GM20000 (cell line): ENCODE measurements around the gene ANGPTL8.

Source experiments
- DNase-seq: peaks from one replicate; pipeline ENCODE4 v3.0.0; 2012; ENCODE audit warnings: low spot score
- CTCF ChIP-seq: IDR thresholded peaks from 2 replicates; pipeline ENCODE4 v1.5.1; 2012; ENCODE audit warnings: mild to moderate bottlenecking, control low read depth; ENCODE audit errors: extremely low read depth, missing control alignments

The ANGPTL8 gene

GRCh38 chr19:11284515-11284914, 45.1 kb downstream of the ANGPTL8 start:
- DNase-seq: no peak
- no peak for TF ChIP-seq CTCF

GRCh38 chr19:11286312-11286974, 47.0 kb downstream of the ANGPTL8 start:
- TF ChIP-seq CTCF: no peak
- no peak for DNase-seq

GRCh38 chr19:11288349-11288748, 48.9 kb downstream of the ANGPTL8 start:
- no peak for DNase-seq
- no peak for TF ChIP-seq CTCF

- no peak for TF ChIP-seq CTCF
- DNase-seq: no peak
Measured at GRCh38 chr19:11290256-11290655, 50.8 kb downstream of the ANGPTL8 start.

GRCh38 chr19:11291415-11291814, 52.0 kb downstream of the ANGPTL8 start:
- TF ChIP-seq CTCF: no peak
- no peak for DNase-seq
